ENCODE measurements around the gene TESK2. TPM values are rescaled to one million over a fixed set of nuclear protein-coding genes. Genes with fewer than 3 reads are reported as not detected.

The TESK2 gene
- total RNA-seq, 4 donors from 2014 or later = 16.0 to 28.9 (median 22.8) TPM

DNA sequence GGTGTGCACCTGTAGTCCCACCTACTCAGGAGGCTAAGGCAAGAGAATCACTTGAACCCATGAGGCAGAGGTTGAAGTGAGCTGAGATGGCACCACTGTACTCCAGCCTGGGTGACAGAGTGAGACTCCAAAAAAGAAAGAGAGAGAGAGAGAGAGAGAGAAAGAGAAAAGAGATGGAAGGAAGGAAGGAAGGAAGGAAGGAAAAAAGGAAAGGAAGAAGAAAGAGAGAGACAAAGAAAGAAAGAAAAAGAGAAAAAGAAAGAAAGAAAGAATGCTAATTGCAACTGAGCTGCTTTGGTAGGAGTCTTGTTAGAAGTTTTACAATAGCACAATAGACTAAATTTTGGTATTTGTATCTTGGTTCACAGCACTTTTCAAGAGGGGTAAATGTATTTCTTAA lies 25.7 kb downstream of the TESK2 start:
- TF ChIP-seq POLR2AphosphoS5 (IDR thresholded peaks at IDR 0.05) = no peak
- no peak for TF ChIP-seq POLR2A (IDR thresholded peaks at IDR 0.05)
- no peak for TF ChIP-seq CTCF (IDR thresholded peaks at IDR 0.05)
- no peak for TF ChIP-seq EP300 (IDR thresholded peaks at IDR 0.05)
- no peak for DNase-seq (ENCODE audit: low spot score in 2 of 2)
- no peaks in the 10 kb centered on the region for H3K4me1 ChIP-seq
- H3K27me3 ChIP-seq = no peaks in the 10 kb centered on the region
- H3K4me3 ChIP-seq = no peak overlapping the region
- no peaks in the 10 kb centered on the region for H3K36me3 ChIP-seq
- no peak overlapping the region for H3K27ac ChIP-seq
- H3K9me3 ChIP-seq = no peaks in the 10 kb centered on the region

DNA sequence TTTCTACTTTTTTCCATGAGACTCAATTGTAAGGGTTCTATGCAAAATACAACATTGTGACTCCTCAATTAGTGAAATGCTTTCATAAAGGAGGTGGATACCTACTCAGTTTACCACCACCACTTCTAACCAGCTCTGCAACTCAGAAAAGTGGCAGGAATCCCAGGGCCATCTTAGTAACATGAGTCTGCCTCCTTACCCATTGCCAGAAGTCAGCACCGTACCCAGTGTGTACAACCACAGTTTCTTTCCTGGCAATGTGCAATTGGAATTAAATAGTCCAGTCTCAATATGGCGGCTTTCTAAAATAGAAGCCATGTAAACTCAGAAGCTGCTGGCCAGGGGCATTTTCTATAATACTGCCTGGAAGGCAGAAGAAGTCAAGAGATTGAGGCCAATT lies 32.1 kb downstream of the TESK2 start:
- no peak overlapping the region for H3K27ac ChIP-seq
- no peaks in the 10 kb centered on the region for H3K9me3 ChIP-seq
- WGBS = 81% methylated on average over 2 of the region's 2 CpGs
- H3K36me3 ChIP-seq = no peaks in the 10 kb centered on the region
- H3K4me1 ChIP-seq = no peaks in the 10 kb centered on the region
- TF ChIP-seq EP300 (IDR thresholded peaks at IDR 0.05) (no peak), POLR2AphosphoS5 (IDR thresholded peaks at IDR 0.05) (no peak), POLR2A (IDR thresholded peaks at IDR 0.05) (no peak)
- DNase-seq (ENCODE audit: low spot score in 2 of 2) = no peak
- no peak overlapping the region for H3K4me3 ChIP-seq
- H3K27me3 ChIP-seq = no peaks in the 10 kb centered on the region

DNA sequence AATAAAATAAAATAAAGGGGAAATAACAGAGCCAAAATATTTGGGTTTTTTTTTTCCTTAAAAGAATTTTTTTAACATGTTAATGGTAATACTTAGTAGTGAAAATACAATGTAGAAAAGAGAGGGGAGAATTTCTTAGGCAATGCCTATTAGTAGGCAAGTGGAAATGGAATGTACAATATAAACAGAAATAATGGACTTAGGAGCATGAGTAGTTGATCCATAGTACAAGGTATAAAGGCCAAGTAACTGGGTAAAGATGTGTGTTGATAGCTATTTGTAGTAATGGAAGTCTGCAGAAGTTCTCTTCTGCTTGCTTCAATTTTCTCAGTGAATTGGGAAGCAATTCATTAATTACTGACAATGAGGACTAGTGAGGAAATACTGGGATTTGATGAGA lies 34.4 kb downstream of the TESK2 start:
- Histone ChIP-seq H3K9me3 (no peaks in the 10 kb centered on the region), H3K27me3 (no peaks in the 10 kb centered on the region), H3K27ac (no peak overlapping the region), H3K36me3 (no peaks in the 10 kb centered on the region), H3K4me3 (no peak overlapping the region), H3K4me1 (no peaks in the 10 kb centered on the region)
- no peak for TF ChIP-seq CTCF (IDR thresholded peaks at IDR 0.05)
- TF ChIP-seq POLR2A (IDR thresholded peaks at IDR 0.05) = no peak
- TF ChIP-seq POLR2AphosphoS5 (IDR thresholded peaks at IDR 0.05) = no peak
- no peak for TF ChIP-seq EP300 (IDR thresholded peaks at IDR 0.05)
- no peak for DNase-seq (ENCODE audit: low spot score in 2 of 2)

GRCh38 chr1:45455162-45455561 lies 35.8 kb downstream of the TESK2 start:
- Histone ChIP-seq H3K36me3 (no peaks in the 10 kb centered on the region), H3K27ac (no peak overlapping the region), H3K27me3 (no peaks in the 10 kb centered on the region), H3K9me3 (no peaks in the 10 kb centered on the region), H3K4me3 (no peak overlapping the region), H3K4me1 (no peaks in the 10 kb centered on the region)
- no peak for TF ChIP-seq POLR2AphosphoS5 (IDR thresholded peaks at IDR 0.05)
- TF ChIP-seq EP300 (IDR thresholded peaks at IDR 0.05) = no peak
- no peak for TF ChIP-seq POLR2A (IDR thresholded peaks at IDR 0.05)
- no peak for TF ChIP-seq CTCF (IDR thresholded peaks at IDR 0.05)
- WGBS = 94% methylated on average over 4 of the region's 4 CpGs
- DNase-seq (ENCODE audit: low spot score in 2 of 2) = no peak

DNA sequence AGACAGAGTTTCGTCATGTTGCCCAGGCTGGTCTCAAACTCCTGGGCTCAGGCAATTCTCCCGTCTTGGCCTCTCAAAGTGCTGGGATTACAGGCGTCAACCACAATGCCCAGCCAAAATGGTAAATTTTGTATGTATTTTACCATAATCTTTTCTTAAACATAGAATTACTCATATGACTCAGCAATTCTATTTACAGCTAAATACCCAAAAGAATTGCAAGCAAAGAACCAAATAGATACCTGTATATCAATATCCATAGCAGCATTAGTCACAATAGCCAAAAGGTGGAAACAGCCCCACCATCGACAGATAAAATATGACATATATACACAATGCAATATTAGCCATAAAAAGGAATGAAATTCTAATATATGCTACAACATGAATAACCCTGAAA lies 36.5 kb downstream of the TESK2 start:
- 95% methylated on average over 4 of the region's 4 CpGs for WGBS
- no peak for TF ChIP-seq CTCF (IDR thresholded peaks at IDR 0.05)
- no peak for TF ChIP-seq POLR2A (IDR thresholded peaks at IDR 0.05)
- no peak for TF ChIP-seq EP300 (IDR thresholded peaks at IDR 0.05)
- TF ChIP-seq POLR2AphosphoS5 (IDR thresholded peaks at IDR 0.05) = no peak

GRCh38 chr1:45452503-45452902 lies 38.5 kb downstream of the TESK2 start:
- Histone ChIP-seq H3K36me3 (no peaks in the 10 kb centered on the region), H3K4me3 (no peak overlapping the region), H3K9me3 (no peaks in the 10 kb centered on the region), H3K27ac (no peak overlapping the region), H3K4me1 (no peaks in the 10 kb centered on the region), H3K27me3 (no peaks in the 10 kb centered on the region)
- TF ChIP-seq EP300 (IDR thresholded peaks at IDR 0.05) (no peak), POLR2AphosphoS5 (IDR thresholded peaks at IDR 0.05) (no peak), POLR2A (IDR thresholded peaks at IDR 0.05) (no peak), CTCF (IDR thresholded peaks at IDR 0.05) (no peak)
- WGBS = 94% methylated on average over 3 of the region's 3 CpGs
- no peak for DNase-seq (ENCODE audit: low spot score in 2 of 2)

More for the DNA sequence above, 36.5 kb downstream of the TESK2 start:
- no peak overlapping the region for H3K4me3 ChIP-seq
- H3K27ac ChIP-seq = no peak overlapping the region
- H3K36me3 ChIP-seq = no peaks in the 10 kb centered on the region
- no peaks in the 10 kb centered on the region for H3K9me3 ChIP-seq
- no peaks in the 10 kb centered on the region for H3K27me3 ChIP-seq
- no peak for DNase-seq (ENCODE audit: low spot score in 2 of 2)
- no peaks in the 10 kb centered on the region for H3K4me1 ChIP-seq

All from suprapubic skin (tissue), 4 donors.